ENCODE data around the gene PBX1.

PBX1 gene

GRCh38 chr1:164564378-164564777 lies 5.4 kb downstream of the PBX1 start:
- H3K4me2 ChIP-seq (ENCODE audit: low read length): peak overlapping the region; percentile 86
- H3K4me3 ChIP-seq (ENCODE audit: low read length): no peak overlapping the region
- H3K4me1 ChIP-seq (ENCODE audit: control insufficient read depth, insufficient read depth, low read length): peaks cover 19% of the 10 kb centered on the region
- no peaks in the 10 kb centered on the region for H3K36me3 ChIP-seq (ENCODE audit: insufficient read depth, low read length)
- H3K27me3 ChIP-seq (ENCODE audit: control insufficient read depth, insufficient read depth, low read length): no peaks in the 10 kb centered on the region
- H3K9me3 ChIP-seq (replicated peaks; ENCODE audit: low read length): no peaks in the 10 kb centered on the region
- H3K9ac ChIP-seq (ENCODE audit: low read depth, low read length): no peak overlapping the region

- H3K4me2 ChIP-seq (ENCODE audit: low read length): no peak overlapping the region
- no peak overlapping the region for H3K9ac ChIP-seq (ENCODE audit: low read depth, low read length)
- no peaks in the 10 kb centered on the region for H3K27me3 ChIP-seq (ENCODE audit: control insufficient read depth, insufficient read depth, low read length)
- H3K9me3 ChIP-seq (replicated peaks; ENCODE audit: low read length): no peaks in the 10 kb centered on the region
- peaks cover 19% of the 10 kb centered on the region for H3K4me1 ChIP-seq (ENCODE audit: control insufficient read depth, insufficient read depth, low read length)
- H3K4me3 ChIP-seq (ENCODE audit: low read length): no peak overlapping the region
- no peaks in the 10 kb centered on the region for H3K36me3 ChIP-seq (ENCODE audit: insufficient read depth, low read length)
Measured at GRCh38 chr1:164565357-164565756, 6.4 kb downstream of the PBX1 start.

- Histone ChIP-seq H3K9me3 (replicated peaks; ENCODE audit: low read length) (no peaks in the 10 kb centered on the region), H3K36me3 (ENCODE audit: insufficient read depth, low read length) (no peaks in the 10 kb centered on the region), H3K27me3 (ENCODE audit: control insufficient read depth, insufficient read depth, low read length) (no peaks in the 10 kb centered on the region), H3K4me1 (ENCODE audit: control insufficient read depth, insufficient read depth, low read length) (peaks cover 13% of the 10 kb centered on the region), H3K9ac (ENCODE audit: low read depth, low read length) (no peak overlapping the region), H3K4me2 (ENCODE audit: low read length) (no peak overlapping the region), H3K4me3 (ENCODE audit: low read length) (no peak overlapping the region)
Measured at GRCh38 chr1:164567774-164568173, 8.8 kb downstream of the PBX1 start.

- Histone ChIP-seq H3K9ac (ENCODE audit: low read depth, low read length) (no peak overlapping the region), H3K27me3 (ENCODE audit: control insufficient read depth, insufficient read depth, low read length) (no peaks in the 10 kb centered on the region), H3K36me3 (ENCODE audit: insufficient read depth, low read length) (no peaks in the 10 kb centered on the region), H3K4me1 (ENCODE audit: control insufficient read depth, insufficient read depth, low read length) (no peaks in the 10 kb centered on the region), H3K9me3 (replicated peaks; ENCODE audit: low read length) (no peaks in the 10 kb centered on the region), H3K4me2 (ENCODE audit: low read length) (no peak overlapping the region), H3K4me3 (ENCODE audit: low read length) (no peak overlapping the region)
Measured at GRCh38 chr1:164569241-164569640, 10.3 kb downstream of the PBX1 start.

GRCh38 chr1:164569866-164570265 lies 10.9 kb downstream of the PBX1 start:
- no peaks in the 10 kb centered on the region for H3K4me1 ChIP-seq (ENCODE audit: control insufficient read depth, insufficient read depth, low read length)
- no peak overlapping the region for H3K9ac ChIP-seq (ENCODE audit: low read depth, low read length)
- no peak overlapping the region for H3K4me3 ChIP-seq (ENCODE audit: low read length)
- no peak overlapping the region for H3K4me2 ChIP-seq (ENCODE audit: low read length)
- no peaks in the 10 kb centered on the region for H3K27me3 ChIP-seq (ENCODE audit: control insufficient read depth, insufficient read depth, low read length)
- no peaks in the 10 kb centered on the region for H3K36me3 ChIP-seq (ENCODE audit: insufficient read depth, low read length)
- no peaks in the 10 kb centered on the region for H3K9me3 ChIP-seq (replicated peaks; ENCODE audit: low read length)

- H3K9me3 ChIP-seq (replicated peaks; ENCODE audit: low read length): no peaks in the 10 kb centered on the region
- no peak overlapping the region for H3K9ac ChIP-seq (ENCODE audit: low read depth, low read length)
- no peaks in the 10 kb centered on the region for H3K27me3 ChIP-seq (ENCODE audit: control insufficient read depth, insufficient read depth, low read length)
- H3K36me3 ChIP-seq (ENCODE audit: insufficient read depth, low read length): no peaks in the 10 kb centered on the region
- no peaks in the 10 kb centered on the region for H3K4me1 ChIP-seq (ENCODE audit: control insufficient read depth, insufficient read depth, low read length)
- no peak overlapping the region for H3K4me2 ChIP-seq (ENCODE audit: low read length)
- H3K4me3 ChIP-seq (ENCODE audit: low read length): no peak overlapping the region
Measured at GRCh38 chr1:164571333-164571732, 12.3 kb downstream of the PBX1 start.

GRCh38 chr1:164575356-164575886 lies 16.4 kb downstream of the PBX1 start:
- no peaks in the 10 kb centered on the region for H3K27me3 ChIP-seq (ENCODE audit: control insufficient read depth, insufficient read depth, low read length)
- H3K9me3 ChIP-seq (replicated peaks; ENCODE audit: low read length): no peaks in the 10 kb centered on the region
- no peak overlapping the region for H3K4me3 ChIP-seq (ENCODE audit: low read length)

GRCh38 chr1:164576291-164577271 lies 17.6 kb downstream of the PBX1 start:
- no peaks in the 10 kb centered on the region for H3K27me3 ChIP-seq (ENCODE audit: control insufficient read depth, insufficient read depth, low read length)
- no peak overlapping the region for H3K4me2 ChIP-seq (ENCODE audit: low read length)
- H3K4me1 ChIP-seq (ENCODE audit: control insufficient read depth, insufficient read depth, low read length): no peaks in the 10 kb centered on the region
- no peaks in the 10 kb centered on the region for H3K9me3 ChIP-seq (replicated peaks; ENCODE audit: low read length)
- H3K4me3 ChIP-seq (ENCODE audit: low read length): no peak overlapping the region
- H3K36me3 ChIP-seq (ENCODE audit: insufficient read depth, low read length): no peaks in the 10 kb centered on the region
- H3K9ac ChIP-seq (ENCODE audit: low read depth, low read length): no peak overlapping the region

More at GRCh38 chr1:164575356-164575886, 16.4 kb downstream of the PBX1 start:
- H3K4me1 ChIP-seq (ENCODE audit: control insufficient read depth, insufficient read depth, low read length): no peaks in the 10 kb centered on the region
- no peaks in the 10 kb centered on the region for H3K36me3 ChIP-seq (ENCODE audit: insufficient read depth, low read length)
- H3K9ac ChIP-seq (ENCODE audit: low read depth, low read length): no peak overlapping the region
- no peak overlapping the region for H3K4me2 ChIP-seq (ENCODE audit: low read length)

- Histone ChIP-seq H3K9me3 (replicated peaks; ENCODE audit: low read length) (no peaks in the 10 kb centered on the region), H3K4me1 (ENCODE audit: control insufficient read depth, insufficient read depth, low read length) (no peaks in the 10 kb centered on the region), H3K4me3 (ENCODE audit: low read length) (no peak overlapping the region)
Measured at GRCh38 chr1:164577291-164577690, 18.3 kb downstream of the PBX1 start.

GRCh38 chr1:164578479-164579200 lies 19.7 kb downstream of the PBX1 start:
- Histone ChIP-seq H3K27me3 (ENCODE audit: control insufficient read depth, insufficient read depth, low read length) (no peaks in the 10 kb centered on the region), H3K36me3 (ENCODE audit: insufficient read depth, low read length) (no peaks in the 10 kb centered on the region), H3K4me3 (ENCODE audit: low read length) (no peak overlapping the region), H3K9ac (ENCODE audit: low read depth, low read length) (no peak overlapping the region), H3K4me2 (ENCODE audit: low read length) (no peak overlapping the region), H3K4me1 (ENCODE audit: control insufficient read depth, insufficient read depth, low read length) (no peaks in the 10 kb centered on the region), H3K9me3 (replicated peaks; ENCODE audit: low read length) (no peaks in the 10 kb centered on the region)

More at GRCh38 chr1:164577291-164577690, 18.3 kb downstream of the PBX1 start:
- Histone ChIP-seq H3K4me2 (ENCODE audit: low read length) (no peak overlapping the region), H3K9ac (ENCODE audit: low read depth, low read length) (no peak overlapping the region), H3K27me3 (ENCODE audit: control insufficient read depth, insufficient read depth, low read length) (no peaks in the 10 kb centered on the region), H3K36me3 (ENCODE audit: insufficient read depth, low read length) (no peaks in the 10 kb centered on the region)

GRCh38 chr1:164579381-164579780 lies 20.4 kb downstream of the PBX1 start:
- Histone ChIP-seq H3K4me2 (ENCODE audit: low read length) (no peak overlapping the region), H3K27me3 (ENCODE audit: control insufficient read depth, insufficient read depth, low read length) (no peaks in the 10 kb centered on the region), H3K4me1 (ENCODE audit: control insufficient read depth, insufficient read depth, low read length) (no peaks in the 10 kb centered on the region), H3K9ac (ENCODE audit: low read depth, low read length) (no peak overlapping the region), H3K4me3 (ENCODE audit: low read length) (no peak overlapping the region), H3K9me3 (replicated peaks; ENCODE audit: low read length) (no peaks in the 10 kb centered on the region), H3K36me3 (ENCODE audit: insufficient read depth, low read length) (no peaks in the 10 kb centered on the region)
